ENCODE results near the gene GNG7.
"Not testable (repeated sequence)": the region's sequence is repeated elsewhere in the genome, so short reads cannot be mapped to it uniquely, and the experiment has no call there.

Gene GNG7

GRCh38 chr19:2627855-2628254, 74.6 kb downstream of the GNG7 start:
- TF ChIP-seq, protein P1, sequence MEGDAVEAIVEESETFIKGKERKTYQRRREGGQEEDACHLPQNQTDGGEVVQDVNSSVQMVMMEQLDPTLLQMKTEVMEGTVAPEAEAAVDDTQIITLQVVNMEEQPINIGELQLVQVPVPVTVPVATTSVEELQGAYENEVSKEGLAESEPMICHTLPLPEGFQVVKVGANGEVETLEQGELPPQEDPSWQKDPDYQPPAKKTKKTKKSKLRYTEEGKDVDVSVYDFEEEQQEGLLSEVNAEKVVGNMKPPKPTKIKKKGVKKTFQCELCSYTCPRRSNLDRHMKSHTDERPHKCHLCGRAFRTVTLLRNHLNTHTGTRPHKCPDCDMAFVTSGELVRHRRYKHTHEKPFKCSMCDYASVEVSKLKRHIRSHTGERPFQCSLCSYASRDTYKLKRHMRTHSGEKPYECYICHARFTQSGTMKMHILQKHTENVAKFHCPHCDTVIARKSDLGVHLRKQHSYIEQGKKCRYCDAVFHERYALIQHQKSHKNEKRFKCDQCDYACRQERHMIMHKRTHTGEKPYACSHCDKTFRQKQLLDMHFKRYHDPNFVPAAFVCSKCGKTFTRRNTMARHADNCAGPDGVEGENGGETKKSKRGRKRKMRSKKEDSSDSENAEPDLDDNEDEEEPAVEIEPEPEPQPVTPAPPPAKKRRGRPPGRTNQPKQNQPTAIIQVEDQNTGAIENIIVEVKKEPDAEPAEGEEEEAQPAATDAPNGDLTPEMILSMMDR (IDR thresholded peaks at IDR 0.05; ENCODE audit: low read depth, low read length, missing control alignments) = no peak
- no peak for DNase-seq (ENCODE audit: low read depth)
- no peak overlapping the region for H3K4me3 ChIP-seq (ENCODE audit: low read depth, low read length)
- in situ Hi-C loops (cut with HindIII; ENCODE audit: low sequenced_read_pairs) = no loop called here

DNA sequence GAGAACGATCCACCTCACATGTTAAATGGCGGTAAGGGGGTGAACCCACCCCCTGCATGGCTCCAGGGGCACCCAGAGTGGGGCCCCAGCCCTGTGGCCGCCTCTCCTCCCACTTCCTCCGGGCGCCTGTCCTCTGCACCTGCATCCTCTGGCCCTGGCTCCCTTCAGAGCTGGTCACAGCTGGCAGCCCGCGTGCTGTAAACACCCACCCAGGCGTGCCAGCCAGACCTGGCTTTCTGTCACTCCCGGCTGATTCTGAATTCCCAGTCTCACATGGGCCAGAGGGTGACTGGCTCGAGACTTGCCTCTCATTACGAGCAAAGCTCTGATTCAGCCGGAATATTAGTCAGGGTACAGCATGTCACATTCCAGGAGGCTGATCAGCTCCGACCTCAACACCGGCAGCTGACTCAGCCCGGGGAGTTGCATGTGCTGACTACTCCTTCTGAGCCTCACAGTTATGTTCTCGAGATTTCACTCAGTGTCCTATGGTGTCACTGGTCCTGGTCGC, 75.1 kb downstream of the GNG7 start:
- TF ChIP-seq, protein P1 (IDR thresholded peaks at IDR 0.05; ENCODE audit: low read depth, low read length, missing control alignments) = no peak
- DNase-seq (ENCODE audit: low read depth) = peak; percentile 87
- in situ Hi-C loops (cut with HindIII; ENCODE audit: low sequenced_read_pairs) = no loop called here
- no peak overlapping the region for H3K4me3 ChIP-seq (ENCODE audit: low read depth, low read length)

- in situ Hi-C loops (cut with HindIII; ENCODE audit: low sequenced_read_pairs) = no loop called here
- TF ChIP-seq, protein P1 (IDR thresholded peaks at IDR 0.05; ENCODE audit: low read depth, low read length, missing control alignments) = no peak
- H3K4me3 ChIP-seq (ENCODE audit: low read depth, low read length) = no peak overlapping the region
- no peak for DNase-seq (ENCODE audit: low read depth)
Measured at GRCh38 chr19:2625434-2625833, 77.1 kb downstream of the GNG7 start.

DNA sequence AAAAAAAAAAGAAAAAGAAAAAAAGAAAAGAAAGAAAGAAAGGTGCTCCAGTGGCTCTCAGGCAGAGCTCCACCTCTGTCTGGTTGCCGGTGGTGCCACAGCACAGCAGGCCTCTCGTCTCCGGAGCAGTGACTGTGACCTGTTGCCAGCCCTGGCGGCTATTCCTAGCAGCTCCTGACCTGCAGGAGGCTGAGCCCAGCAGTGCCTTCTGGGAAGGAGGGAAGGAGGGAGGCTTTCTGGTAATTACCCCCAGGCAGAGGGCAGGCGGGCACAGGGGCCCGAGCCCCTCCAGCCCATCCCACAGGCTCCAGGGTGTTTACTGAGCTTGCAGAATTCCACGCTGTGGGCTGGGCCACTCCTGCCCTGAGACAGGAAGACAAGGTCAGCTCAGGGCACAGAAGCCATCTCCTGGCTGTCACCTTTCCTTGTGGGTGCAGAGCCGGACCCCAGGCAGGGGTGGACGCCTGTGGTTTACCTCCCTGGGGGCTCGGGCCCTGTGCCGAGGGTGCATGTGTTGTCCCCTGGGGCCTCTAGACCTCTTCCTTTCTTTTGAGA, 77.9 kb downstream of the GNG7 start:
- in situ Hi-C loops (cut with HindIII; ENCODE audit: low sequenced_read_pairs) = no loop called here

GRCh38 chr19:2623798-2624197, 78.7 kb downstream of the GNG7 start:
- in situ Hi-C loops (cut with HindIII; ENCODE audit: low sequenced_read_pairs) = no loop called here
- H3K4me3 ChIP-seq (ENCODE audit: low read depth, low read length) = no peak overlapping the region
- TF ChIP-seq, protein P1 (IDR thresholded peaks at IDR 0.05; ENCODE audit: low read depth, low read length, missing control alignments) = no peak
- DNase-seq (ENCODE audit: low read depth) = no peak

More for the DNA sequence above, 77.9 kb downstream of the GNG7 start:
- no peak overlapping the region for H3K4me3 ChIP-seq (ENCODE audit: low read depth, low read length)
- no peak for DNase-seq (ENCODE audit: low read depth)
- TF ChIP-seq, protein P1 (IDR thresholded peaks at IDR 0.05; ENCODE audit: low read depth, low read length, missing control alignments) = peak; percentile 10

DNA sequence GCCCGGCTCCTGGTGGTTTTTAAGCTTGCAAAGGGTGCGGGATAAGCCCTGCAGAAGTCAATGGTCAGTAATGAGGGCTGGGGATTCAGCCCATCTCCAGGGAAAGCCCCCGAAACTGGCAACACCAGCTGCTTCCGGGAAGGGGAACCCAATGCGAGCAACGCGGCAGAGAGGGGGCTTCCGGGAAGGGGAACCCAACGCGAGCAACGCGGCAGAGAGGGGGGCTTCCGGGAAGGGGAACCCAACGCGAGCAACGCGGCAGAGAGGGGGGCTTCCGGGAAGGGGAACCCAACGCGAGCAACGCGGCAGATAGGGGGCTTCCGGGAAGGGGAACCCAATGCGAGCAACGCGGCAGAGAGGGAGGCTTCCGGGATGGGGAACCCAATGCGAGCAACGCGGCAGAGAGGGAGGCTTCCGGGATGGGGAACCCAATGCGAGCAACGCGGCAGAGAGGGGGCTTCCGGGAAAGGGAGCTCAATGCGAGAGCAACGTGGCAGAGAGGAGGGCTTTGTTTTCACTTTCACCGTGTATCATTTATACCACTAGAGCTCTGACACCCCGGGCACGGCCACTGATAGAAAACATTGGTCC, 80.0 kb downstream of the GNG7 start:
- DNase-seq (ENCODE audit: low read depth); in situ Hi-C loops (cut with HindIII; ENCODE audit: low sequenced_read_pairs); H3K4me3 ChIP-seq (ENCODE audit: low read depth, low read length): not testable (repeated sequence)

DNA sequence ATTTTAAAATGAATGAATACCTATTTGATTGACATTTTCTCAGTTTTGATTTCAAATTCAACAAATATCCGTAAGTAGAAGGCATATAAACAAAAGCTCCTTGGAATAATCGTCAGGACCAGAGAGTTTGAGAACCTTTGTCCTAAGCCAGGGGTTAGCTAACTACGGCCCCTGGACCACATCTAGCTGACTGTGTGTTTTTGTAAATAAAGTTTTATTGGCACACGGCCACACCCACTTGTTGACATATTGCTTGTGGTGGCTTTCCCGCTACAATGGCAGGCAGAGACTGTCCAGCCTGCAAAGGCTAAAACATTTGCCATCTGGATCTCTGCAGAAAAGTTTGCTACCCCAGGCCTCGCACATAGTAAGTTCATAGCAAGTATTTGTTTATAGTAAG, 83.4 kb downstream of the GNG7 start:
- no peak for DNase-seq (ENCODE audit: low read depth)
- no peak overlapping the region for H3K4me3 ChIP-seq (ENCODE audit: low read depth, low read length)
- in situ Hi-C loops (cut with HindIII; ENCODE audit: low sequenced_read_pairs) = no loop called here
- TF ChIP-seq, protein P1 (IDR thresholded peaks at IDR 0.05; ENCODE audit: low read depth, low read length, missing control alignments) = no peak
